T47D (cell line): Measurements from ENCODE around the gene CAVIN2.
"Not testable (repeated sequence)": the region's sequence is repeated elsewhere in the genome, so short reads cannot be mapped to it uniquely, and the experiment has no call there.

Experiments used
- DNase-seq, 2 experiments: peaks; one replicate each; pipeline versions ENCODE4 v3.0.0 to v3.0.0-alpha.2; 2011 to 2012; ENCODE audit warnings: low read depth in 1 of 2, low spot score in 1 of 2
- JUND ChIP-seq: IDR thresholded peaks from 2 replicates; pipeline ENCODE4 v1.6.1; 2012; ENCODE audit warnings: low read depth
- in situ Hi-C: cut with HindIII; loops from 2 replicates; pipeline ENCODE4 v1.10.0; 2016; ENCODE audit warnings: low sequenced_read_pairs, low pct_unique_long_range_greater_than_20kb

Gene CAVIN2

GRCh38 chr2:191799526-191799925, 47.4 kb downstream of the CAVIN2 start:
- no peak for TF ChIP-seq JUND
- DNase-seq, result no peak
- in situ Hi-C loops, result no loop called here

GRCh38 chr2:191797942-191798876, 48.7 kb downstream of the CAVIN2 start:
- in situ Hi-C loops, result no loop called here
- no peak for TF ChIP-seq JUND
- peak in 1 of 2 experiments; percentile 6 for DNase-seq

GRCh38 chr2:191797500-191797899, 49.4 kb downstream of the CAVIN2 start:
- DNase-seq, result no peak
- in situ Hi-C loops, result no loop called here
- no peak for TF ChIP-seq JUND

GRCh38 chr2:191795715-191796114, 51.2 kb downstream of the CAVIN2 start:
- no peak for DNase-seq
- TF ChIP-seq JUND, result no peak
- in situ Hi-C loops, result no loop called here

GRCh38 chr2:191791953-191792560, 54.8 kb downstream of the CAVIN2 start:
- in situ Hi-C loops, result no loop called here
- DNase-seq, result no peak
- TF ChIP-seq JUND, result no peak

GRCh38 chr2:191790737-191791136, 56.2 kb downstream of the CAVIN2 start:
- DNase-seq, result no peak
- no peak for TF ChIP-seq JUND
- in situ Hi-C loops, result no loop called here

GRCh38 chr2:191789796-191790195, 57.1 kb downstream of the CAVIN2 start:
- DNase-seq, result no peak
- in situ Hi-C loops, result no loop called here
- TF ChIP-seq JUND, result no peak

- no peak for DNase-seq
- TF ChIP-seq JUND, result no peak
- in situ Hi-C loops, result no loop called here
Observed at GRCh38 chr2:191786694-191787093, 60.2 kb downstream of the CAVIN2 start.

GRCh38 chr2:191785651-191786050, 61.2 kb downstream of the CAVIN2 start:
- in situ Hi-C loops, DNase-seq: not testable (repeated sequence)
